GM10266 (cell line): ENCODE data around the gene ATP2B2.
"Not testable (repeated sequence)": the region's sequence is repeated elsewhere in the genome, so short reads cannot be mapped to it uniquely, and the experiment has no call there.

Experiments used
- DNase-seq: peaks from one replicate; pipeline ENCODE4 v3.0.0; 2012; ENCODE audit errors: extremely low spot score
- CTCF ChIP-seq: IDR thresholded peaks from 2 replicates; pipeline ENCODE4 v1.5.1; 2012; ENCODE audit warnings: mild to moderate bottlenecking, low read depth; ENCODE audit not compliant: control insufficient read depth, insufficient read depth; ENCODE audit errors: missing control alignments

Gene ATP2B2

DNA sequence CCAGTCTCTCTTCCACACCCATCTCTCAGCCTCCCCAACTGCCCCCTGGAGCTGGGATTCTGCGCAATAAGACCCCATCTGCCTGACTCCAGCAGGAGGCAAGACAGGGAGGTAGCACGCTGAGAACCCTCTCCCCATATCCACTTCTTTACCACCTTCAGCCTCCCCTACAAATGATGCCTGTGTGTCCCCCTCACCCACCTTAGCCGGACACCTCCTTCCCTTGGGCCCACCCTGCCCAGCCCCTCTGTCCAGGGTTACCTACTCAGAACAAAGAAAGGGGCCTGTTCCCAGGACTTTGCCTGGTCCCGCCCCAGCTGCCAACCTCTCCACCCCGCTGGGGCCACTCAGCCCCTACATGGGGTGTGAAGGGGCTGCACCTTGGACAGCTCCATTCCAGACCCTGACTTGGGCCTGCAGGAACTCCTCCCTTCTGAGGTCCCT, 40.8 kb upstream of the ATP2B2 start:
- no peak for TF ChIP-seq CTCF
- DNase-seq, result no peak

DNA sequence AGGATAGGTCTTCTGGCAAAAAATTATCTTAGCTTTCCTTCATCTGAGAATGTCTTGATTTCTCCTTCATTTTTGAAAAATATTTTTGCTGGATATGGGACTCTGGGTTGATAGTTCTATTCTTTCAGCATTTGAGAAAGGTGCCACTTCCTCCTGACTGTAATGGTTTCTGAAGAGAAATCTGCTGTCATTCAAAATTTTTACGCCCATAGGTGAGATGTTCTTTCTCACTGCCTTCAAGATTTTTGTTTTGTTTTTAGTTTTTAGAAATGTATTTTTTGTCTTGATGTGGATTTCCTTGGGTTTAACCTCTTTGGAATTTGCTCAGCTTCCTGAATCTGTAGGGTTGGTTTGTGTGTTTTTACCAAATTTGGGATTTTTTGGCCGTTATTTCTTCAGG, 37.1 kb upstream of the ATP2B2 start:
- no peak for DNase-seq
- TF ChIP-seq CTCF, result no peak

- not testable (repeated sequence) for DNase-seq
These were observed 35.0 kb upstream of the ATP2B2 start for GRCh38 chr3:10540347-10540746.

GRCh38 chr3:10534066-10534465, 28.7 kb upstream of the ATP2B2 start:
- no peak for DNase-seq
- TF ChIP-seq CTCF, result no peak

GRCh38 chr3:10533737-10534023, 28.3 kb upstream of the ATP2B2 start:
- no peak for DNase-seq
- no peak for TF ChIP-seq CTCF

- TF ChIP-seq CTCF, result no peak
- no peak for DNase-seq
These were observed 27.8 kb upstream of the ATP2B2 start for GRCh38 chr3:10532939-10533736.

DNA sequence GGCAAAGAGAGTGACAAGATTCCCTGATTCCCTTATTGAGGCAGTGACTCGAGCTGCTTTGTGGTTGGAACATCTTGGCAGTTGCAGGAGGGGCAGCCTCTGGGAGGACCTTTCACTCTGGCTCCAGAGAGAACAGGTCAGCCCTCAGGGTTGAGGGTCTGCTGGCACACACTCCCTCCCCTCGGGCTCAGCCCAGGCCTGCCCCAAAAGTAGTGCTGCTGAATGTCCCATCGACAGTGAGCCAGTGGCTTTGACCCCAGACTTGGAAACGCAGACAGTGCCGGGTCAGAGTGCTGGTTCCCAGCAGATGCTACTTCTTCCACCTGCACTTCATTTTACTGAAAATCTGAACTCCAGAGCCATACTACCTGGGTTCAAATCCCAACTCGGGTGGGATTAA, 25.6 kb upstream of the ATP2B2 start:
- TF ChIP-seq CTCF, result no peak
- no peak for DNase-seq

GRCh38 chr3:10530241-10530640, 24.9 kb upstream of the ATP2B2 start:
- no peak for TF ChIP-seq CTCF
- no peak for DNase-seq
